ENCODE results near the gene DKKL1.

GRCh38 chr19:49364083-49364737 lies 533 bp downstream of the DKKL1 start:
- TF ChIP-seq CTCF (IDR thresholded peaks at IDR 0.05) (no peak), POLR2A (IDR thresholded peaks at IDR 0.05) (no peak), POLR2AphosphoS5 (IDR thresholded peaks at IDR 0.05) (no peak)
